HG03039 (cell line): ENCODE results near the gene OR2M5.

Experiments
- ATAC-seq: cut with Tn5 transposase; IDR thresholded peaks from one replicate; pipeline ENCODE4 v1.9.1; 2021; ENCODE audit warnings: mild to moderate bottlenecking, moderate library complexity; ENCODE audit not compliant: unreplicated experiment

Gene OR2M5

DNA sequence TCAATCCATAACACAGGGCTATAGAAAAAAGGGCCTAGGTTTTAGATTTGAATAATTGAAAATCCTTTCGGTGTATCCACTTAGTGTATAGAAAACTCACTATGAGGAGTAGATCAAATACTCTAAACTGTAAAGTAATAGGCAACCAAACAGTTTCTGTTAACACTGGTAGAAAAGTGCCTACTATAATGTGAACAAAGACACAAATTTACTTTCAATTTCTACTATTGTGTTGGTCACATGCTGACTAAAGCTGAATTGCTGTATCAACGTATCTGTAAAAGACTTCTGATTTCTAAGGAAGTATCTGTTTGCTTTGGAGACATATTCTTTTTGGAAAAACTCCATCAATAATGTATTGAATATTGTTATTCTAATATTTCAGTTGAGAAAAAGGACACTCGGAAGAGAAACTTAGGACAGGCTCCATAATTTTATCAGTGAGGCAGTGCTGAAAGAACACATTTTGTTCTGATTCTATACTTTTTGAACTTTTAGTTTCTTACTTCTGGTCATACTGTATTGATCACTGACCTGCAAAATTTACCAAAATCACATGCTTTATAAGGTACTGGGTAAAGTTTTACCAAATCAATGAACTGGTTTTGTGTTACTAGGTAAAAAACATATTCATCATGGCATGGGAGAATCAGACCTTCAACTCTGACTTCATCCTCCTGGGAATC, at the start of gene OR2M5:
Gene OR2M5 (plus strand): TSS at position 636 of the 686 bp plus-strand sequence. CDS start 0 bp downstream, at position 636.
- ATAC-seq, result no peak

- ATAC-seq, result no peak
Observed at GRCh38 chr1:248098529-248098928, 46.4 kb upstream of the OR2M5 start.

GRCh38 chr1:248102847-248103246, 42.1 kb upstream of the OR2M5 start:
- no peak for ATAC-seq

DNA sequence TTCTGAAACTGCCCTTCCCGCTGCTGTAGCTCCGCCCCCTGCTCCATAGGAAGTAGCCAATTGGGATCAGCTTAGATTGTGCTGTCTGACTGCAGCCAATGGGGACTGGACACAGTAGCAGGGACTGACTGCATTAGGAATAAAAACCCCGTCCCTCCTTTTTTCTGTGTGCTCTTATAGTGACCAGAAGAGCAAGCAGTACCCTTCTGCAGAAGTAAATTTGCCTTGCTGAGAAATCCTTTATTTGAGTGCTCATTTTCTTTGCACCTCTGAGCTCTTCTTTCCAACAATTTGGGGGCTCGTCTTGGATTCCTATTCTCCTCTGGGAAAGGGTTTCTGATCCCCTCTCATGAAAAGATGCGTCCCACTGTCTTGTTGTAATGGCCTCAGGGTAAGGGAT, 33.8 kb upstream of the OR2M5 start:
- no peak for ATAC-seq

- ATAC-seq, result no peak
Observed at GRCh38 chr1:248114890-248115289, 30.1 kb upstream of the OR2M5 start.

- no peak for ATAC-seq
Observed at GRCh38 chr1:248127653-248128052, 17.3 kb upstream of the OR2M5 start.

GRCh38 chr1:248136811-248137210, 8.1 kb upstream of the OR2M5 start:
- ATAC-seq, result no peak

DNA sequence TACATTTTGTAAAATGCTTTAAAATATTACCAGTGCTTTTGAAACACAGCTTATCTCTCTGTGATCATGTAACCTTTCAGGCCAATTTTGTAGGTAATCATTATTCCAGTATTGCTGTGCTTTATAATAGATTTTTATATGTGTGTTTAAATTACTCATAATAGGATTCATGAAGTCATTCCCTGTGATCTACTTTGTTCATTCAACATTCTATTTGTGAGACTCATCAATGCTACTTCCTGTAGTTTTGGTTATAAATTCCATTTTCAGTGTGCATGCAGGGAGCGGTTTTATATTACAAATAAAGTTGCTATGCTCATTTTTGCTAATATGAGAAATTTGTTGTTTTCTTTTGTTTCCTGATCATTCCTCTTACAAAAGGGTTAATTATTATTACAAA, 4.1 kb upstream of the OR2M5 start:
- ATAC-seq, result no peak

DNA sequence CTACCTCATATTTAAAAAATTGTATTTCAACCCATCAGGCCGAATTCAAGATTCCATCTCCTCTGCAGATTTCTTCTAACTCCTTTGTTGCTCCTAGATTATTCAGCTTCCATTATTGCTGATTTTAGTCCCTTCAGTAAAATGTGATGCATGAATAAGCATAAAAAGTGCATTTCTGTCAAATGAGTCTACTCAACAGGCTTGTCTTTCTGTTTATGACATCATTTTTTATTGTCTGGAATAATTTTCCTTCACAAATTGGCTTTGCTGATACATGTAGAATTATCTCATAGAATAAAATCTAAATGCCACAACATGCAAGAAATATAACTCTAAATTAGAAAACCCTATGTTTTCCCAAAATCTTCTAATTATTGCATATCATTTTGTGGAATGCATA, 1.6 kb upstream of the OR2M5 start:
- ATAC-seq, result no peak

GRCh38 chr1:248152056-248152827, 7.3 kb downstream of the OR2M5 start:
- no peak for ATAC-seq

DNA sequence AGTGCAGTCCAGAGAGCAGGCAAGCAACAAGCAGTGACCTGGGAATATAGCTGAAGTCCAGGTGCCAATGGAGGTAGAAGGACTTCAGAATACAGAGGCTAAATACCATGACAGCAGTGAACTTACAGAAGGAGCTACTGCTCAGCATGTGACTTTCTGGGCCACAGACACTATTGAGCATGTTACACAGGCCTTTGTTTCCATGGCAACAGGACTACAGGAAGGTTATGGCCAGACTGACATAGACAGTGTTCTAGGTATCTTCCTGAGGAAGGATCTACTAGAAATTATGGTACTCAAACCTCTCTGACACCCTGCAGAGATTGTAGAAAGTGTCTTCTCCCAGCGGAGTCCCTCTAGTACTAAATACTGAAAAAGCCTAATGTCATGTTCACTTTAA, 11.0 kb downstream of the OR2M5 start:
- no peak for ATAC-seq

- ATAC-seq, result no peak
Observed at GRCh38 chr1:248158758-248159157, 13.8 kb downstream of the OR2M5 start.

GRCh38 chr1:248164031-248164430, 19.1 kb downstream of the OR2M5 start:
- no peak for ATAC-seq

DNA sequence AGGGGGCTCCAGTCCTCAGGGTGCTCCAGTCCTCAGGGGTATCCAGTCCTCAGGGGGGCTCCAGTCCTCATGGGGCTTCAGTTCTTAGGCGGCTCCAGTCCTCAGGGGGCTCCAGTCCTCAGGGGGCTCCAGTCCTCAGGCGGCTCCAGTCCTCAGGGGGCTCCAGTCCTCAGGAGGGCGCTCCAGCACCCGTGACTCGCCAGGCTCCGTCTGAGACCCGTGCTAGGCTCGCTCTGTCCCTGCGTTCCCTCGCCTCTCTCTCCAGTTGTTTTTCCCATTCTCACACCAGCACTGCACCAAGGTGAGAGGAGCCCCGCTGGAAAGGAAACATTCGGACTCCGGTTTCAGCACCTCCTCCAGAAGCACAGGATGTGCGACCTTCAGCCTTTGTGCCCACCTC, 20.2 kb downstream of the OR2M5 start:
- no peak for ATAC-seq

GRCh38 chr1:248174521-248174920, 29.6 kb downstream of the OR2M5 start, which contains the start of gene OR2M2:
Gene OR2M2, plus strand, starts transcription at chr1:248174821. Its CDS starts 5,165 bp downstream, at chr1:248179986.
- ATAC-seq, result no peak

- ATAC-seq, result no peak
Observed at GRCh38 chr1:248183996-248184395, 39.0 kb downstream of the OR2M5 start.

GRCh38 chr1:248187363-248187762, 42.4 kb downstream of the OR2M5 start:
- ATAC-seq, result no peak

DNA sequence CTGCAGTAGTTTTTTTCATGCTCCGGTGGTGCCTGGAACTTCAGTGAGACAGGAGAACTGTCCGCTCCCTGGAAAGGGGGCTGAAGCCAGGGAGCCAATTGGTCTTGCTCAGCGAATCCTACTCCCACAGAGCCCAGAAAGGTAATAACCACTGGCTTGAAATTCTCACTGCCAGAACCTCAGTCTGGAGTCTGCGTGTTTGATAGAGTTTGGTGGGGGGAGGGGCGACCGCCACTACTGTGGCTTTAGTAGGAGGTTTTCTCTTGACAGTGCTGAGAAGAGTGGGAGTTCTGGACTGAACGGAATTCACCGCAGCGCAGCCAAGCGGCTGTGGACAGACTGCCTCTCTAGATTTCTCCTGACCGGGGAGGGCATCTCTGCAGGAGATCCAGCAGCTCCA, 44.1 kb downstream of the OR2M5 start:
- no peak for ATAC-seq

DNA sequence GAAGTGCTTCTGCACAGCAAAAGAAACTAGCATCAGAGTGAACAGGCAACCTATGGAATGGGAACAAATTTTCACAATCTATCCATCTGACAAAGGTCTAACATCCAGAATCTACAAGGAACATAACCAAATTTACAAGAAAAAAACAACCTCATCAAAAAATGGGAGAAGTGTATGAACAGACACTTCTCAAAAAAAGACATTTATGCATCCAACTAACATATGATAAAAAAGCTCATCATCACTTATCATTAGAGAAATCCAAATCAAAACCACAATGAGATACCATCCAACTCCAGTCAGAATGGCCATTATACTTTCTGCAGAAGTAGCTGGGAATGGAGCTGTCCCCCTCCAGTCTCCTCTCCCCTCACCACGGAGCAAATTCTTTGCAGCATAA, 49.2 kb downstream of the OR2M5 start:
- ATAC-seq, result no peak
